Measurements from ENCODE around the gene PNMA6E.

The PNMA6E gene

GRCh38 chrX:153382563-153383482 lies 18.3 kb downstream of the PNMA6E start:
- DNase-seq, result no peak

GRCh38 chrX:153381684-153382532 lies 19.2 kb downstream of the PNMA6E start:
- DNase-seq, result peak; percentile 31 to 45

- no peak for DNase-seq
Measured at GRCh38 chrX:153380691-153381090, 20.5 kb downstream of the PNMA6E start.

- DNase-seq, result no peak
Measured at GRCh38 chrX:153379971-153380581, 21.1 kb downstream of the PNMA6E start.

GRCh38 chrX:153379508-153379907 lies 21.6 kb downstream of the PNMA6E start:
- no peak for DNase-seq

- DNase-seq, result no peak
Measured at GRCh38 chrX:153378607-153379006, 22.5 kb downstream of the PNMA6E start.

- no peak for DNase-seq
Measured at GRCh38 chrX:153377727-153378126, 23.4 kb downstream of the PNMA6E start.

- DNase-seq, result no peak
Measured at GRCh38 chrX:153375571-153375970, 25.6 kb downstream of the PNMA6E start.

GRCh38 chrX:153374426-153374825 lies 26.7 kb downstream of the PNMA6E start:
- no peak for DNase-seq

GRCh38 chrX:153372949-153373348 lies 28.2 kb downstream of the PNMA6E start:
- DNase-seq, result no peak

GRCh38 chrX:153371256-153371655 lies 29.9 kb downstream of the PNMA6E start:
- no peak for DNase-seq

- no peak for DNase-seq
Measured at GRCh38 chrX:153370293-153371055, 30.7 kb downstream of the PNMA6E start.

- DNase-seq, result no peak
Measured at GRCh38 chrX:153366878-153367538, 34.1 kb downstream of the PNMA6E start.

- no peak for DNase-seq
Measured at GRCh38 chrX:153366119-153366518, 35.0 kb downstream of the PNMA6E start.

GRCh38 chrX:153365670-153366069 lies 35.5 kb downstream of the PNMA6E start:
- DNase-seq, result no peak

- DNase-seq, result no peak
Measured at GRCh38 chrX:153361781-153362397, 39.3 kb downstream of the PNMA6E start.

GRCh38 chrX:153357877-153358276 lies 43.3 kb downstream of the PNMA6E start:
- DNase-seq, result no peak

- no peak for DNase-seq
Measured at GRCh38 chrX:153353416-153353815, 47.7 kb downstream of the PNMA6E start.

- no peak for DNase-seq
Measured at GRCh38 chrX:153352858-153353257, 48.3 kb downstream of the PNMA6E start.

- DNase-seq, result no peak
Measured at GRCh38 chrX:153351981-153352380, 49.2 kb downstream of the PNMA6E start.

- DNase-seq, result no peak
Measured at GRCh38 chrX:153349952-153350351, 51.2 kb downstream of the PNMA6E start.

- no peak for DNase-seq
Measured at GRCh38 chrX:153348421-153348820, 52.7 kb downstream of the PNMA6E start.

Measured in activated T-cell treated with anti-CD3 and anti-CD28 coated beads, Interleukin-2, amount 50 U/mL, for 48 hours (primary cell).